ENCODE measurements around the gene DDX25.
"Not testable (repeated sequence)": the region's sequence is repeated elsewhere in the genome, so short reads cannot be mapped to it uniquely, and the experiment has no call there.

Gene DDX25

DNA sequence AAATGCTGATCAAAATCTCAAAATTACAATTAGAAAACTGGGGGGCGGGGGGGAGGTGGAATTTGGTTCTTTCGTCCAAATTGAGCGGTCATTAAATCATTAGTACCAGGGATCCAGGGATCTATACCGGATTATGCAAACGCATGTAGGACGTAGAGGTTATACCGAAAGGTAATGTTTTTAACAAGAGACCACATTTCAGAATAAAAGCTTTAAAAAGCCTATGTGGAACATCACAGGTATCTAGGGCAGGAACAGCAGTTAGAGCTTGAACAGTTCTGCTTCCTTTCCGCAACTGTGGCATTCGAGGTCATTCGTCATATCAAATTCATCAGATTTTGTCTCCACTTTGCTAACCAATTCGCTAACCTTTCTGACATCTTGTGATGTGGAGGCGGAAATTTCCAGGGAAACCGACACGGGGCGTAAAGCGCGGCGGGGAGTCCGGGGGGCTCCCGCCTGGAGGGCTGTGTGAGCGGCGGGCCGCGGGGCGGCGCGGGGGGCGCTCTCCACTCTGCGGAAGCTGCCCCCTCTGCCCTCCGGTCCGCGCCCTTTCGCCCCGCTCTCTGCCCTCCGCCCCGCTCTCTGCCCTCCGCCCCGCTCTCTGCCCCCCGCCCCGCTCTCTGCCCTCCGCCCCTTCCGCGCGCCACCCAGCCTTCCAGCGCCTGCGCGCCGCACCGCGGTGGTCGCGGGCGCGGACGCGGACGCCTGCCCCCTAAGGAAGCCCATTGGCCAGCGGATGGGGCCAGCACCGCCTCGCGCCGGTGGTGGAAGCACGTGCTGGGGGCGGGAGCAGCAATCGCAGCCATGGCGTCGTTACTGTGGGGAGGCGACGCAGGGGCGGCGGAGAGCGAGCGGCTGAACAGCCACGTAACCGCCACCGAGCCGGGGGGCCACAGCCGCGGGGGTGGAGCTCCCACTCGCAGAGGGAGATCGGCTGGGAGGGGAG is at the start of gene DDX25:
Gene DDX25 (plus strand): TSS at position 798 of the 949 bp plus-strand sequence. CDS start 10 bp downstream, at position 808.
- no peak for DNase-seq (ENCODE audit: low spot score)

DNA sequence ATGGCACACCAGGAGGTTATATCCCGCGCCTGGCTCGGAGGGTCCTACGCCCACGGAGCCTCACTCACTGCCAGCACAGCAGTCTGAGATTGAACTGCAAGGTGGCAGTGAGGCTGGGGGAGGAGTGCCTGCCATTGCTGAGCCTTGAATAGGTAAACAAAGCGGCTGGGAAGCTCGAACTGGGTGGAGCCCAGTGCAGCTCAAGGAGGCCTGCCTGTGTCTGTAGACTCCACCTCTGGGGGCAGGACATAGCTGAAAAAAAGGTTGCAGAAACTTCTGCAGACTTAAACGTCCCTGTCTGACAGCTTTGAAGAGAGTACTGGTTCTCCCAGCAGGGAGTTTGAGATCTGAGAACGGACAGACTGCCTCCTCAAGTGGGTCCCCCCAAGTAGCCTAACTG is 46.6 kb upstream of the DDX25 start:
- DNase-seq (ENCODE audit: low spot score), result not testable (repeated sequence)

DNA sequence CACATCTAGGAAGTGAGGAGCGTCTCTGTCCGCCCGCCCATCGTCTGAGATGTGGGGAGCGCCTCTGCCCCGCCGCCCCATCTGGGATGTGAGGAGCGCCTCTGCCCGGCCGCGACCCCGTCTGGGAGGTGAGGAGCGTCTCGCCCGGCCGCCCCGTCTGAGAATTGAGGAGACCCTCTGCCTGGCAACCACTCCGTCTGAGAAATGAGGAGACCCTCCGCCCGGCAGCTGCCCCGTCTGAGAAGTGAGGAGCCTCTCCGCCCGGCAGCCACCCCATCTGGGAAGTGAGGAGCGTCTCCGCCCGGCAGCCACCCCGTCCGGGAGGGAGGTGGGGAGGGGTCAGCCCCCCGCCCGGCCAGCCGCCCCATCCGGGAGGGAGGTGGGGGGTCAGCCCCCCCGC is 41.5 kb upstream of the DDX25 start:
- not testable (repeated sequence) for DNase-seq (ENCODE audit: low spot score)

DNA sequence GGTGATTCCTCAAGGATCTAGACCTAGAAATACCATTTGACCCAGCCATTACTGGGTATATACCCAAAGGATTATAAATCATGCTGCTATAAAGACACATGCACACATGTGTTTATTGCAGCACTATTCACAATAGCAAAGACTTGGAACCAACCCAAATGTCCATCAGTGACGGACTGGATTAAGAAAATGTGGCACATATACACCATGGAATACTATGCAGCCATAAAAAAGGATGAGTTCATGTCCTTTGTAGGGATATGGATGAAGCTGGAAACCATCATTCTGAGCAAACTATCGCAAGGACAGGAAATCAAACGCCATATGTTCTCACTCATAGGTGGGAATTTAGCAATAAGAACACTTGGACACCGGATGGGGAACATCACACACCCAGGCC is 39.0 kb upstream of the DDX25 start:
- DNase-seq (ENCODE audit: low spot score), result not testable (repeated sequence)

DNA sequence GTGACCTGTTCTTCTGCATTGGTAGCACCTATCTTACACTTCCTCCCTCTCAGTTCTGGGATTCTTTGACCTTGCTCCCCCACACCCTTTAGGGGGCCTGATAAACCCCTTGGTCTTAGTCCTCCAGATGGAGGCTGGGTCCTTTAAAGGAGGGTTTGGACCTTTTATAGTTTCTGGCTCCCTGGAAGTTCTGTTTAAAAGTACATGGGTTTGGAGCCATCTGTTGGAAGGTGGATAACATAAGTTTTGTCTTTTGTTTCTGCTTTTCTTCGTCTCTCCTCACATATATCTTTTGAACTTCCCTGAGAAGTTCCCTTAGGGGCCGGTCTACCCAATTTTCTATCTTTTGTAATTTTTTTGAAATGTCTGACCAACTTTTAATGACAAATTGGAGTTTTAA is 34.8 kb upstream of the DDX25 start:
- no peak for DNase-seq (ENCODE audit: low spot score)

DNA sequence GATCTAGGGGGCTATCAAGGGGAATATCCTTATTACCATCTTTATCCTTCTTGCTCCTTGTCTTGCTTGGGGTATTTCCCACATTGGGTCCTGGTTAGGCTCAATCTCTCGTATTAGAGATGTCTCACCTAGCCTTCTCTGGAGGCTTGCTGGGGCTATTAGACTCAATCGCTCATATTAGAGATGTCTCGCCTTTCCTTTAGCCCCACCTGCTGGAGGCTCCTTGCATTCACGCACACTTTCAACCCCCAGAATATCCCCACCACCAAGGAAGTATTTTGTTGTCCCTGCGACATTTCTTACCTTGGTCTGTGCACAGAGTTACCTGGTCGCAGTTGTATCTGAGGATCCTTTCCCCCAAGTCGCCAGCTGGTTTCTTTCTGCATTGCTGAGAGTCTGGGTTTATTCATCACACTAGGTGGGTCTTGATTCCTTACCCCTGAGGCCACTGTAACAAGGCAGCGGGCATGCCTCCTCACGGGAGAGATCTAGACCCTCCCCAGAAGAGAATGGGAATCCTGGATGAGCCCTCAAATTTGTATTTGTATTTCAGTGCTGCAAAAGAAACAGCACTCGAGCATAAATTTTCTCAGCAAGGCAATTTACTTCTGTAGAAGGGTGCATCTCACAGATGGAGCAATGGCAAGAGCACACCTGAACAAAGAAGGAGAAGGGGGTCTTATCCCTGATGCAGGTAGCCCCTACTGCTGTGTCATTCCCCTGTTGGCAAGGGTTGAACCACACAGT is 32.7 kb upstream of the DDX25 start:
- DNase-seq (ENCODE audit: low spot score), result peak; percentile 56

DNA sequence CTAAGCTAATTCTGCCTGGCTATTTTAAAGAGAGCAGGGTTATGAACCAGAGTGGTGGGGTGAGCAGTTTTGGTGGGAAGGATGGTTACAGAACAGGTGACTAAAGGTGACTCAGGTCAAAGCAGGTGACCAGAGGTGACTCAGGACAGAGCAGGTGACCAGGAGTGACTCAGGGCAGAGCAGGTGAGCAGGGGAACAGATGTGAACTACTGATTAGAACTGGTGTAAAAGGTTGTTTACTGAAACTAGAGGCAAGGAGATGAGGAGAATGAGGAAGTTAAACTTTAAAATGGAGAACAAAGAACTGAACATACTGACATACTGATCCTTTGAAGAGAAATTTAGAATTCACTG is 32.2 kb upstream of the DDX25 start:
- no peak for DNase-seq (ENCODE audit: low spot score)

DNA sequence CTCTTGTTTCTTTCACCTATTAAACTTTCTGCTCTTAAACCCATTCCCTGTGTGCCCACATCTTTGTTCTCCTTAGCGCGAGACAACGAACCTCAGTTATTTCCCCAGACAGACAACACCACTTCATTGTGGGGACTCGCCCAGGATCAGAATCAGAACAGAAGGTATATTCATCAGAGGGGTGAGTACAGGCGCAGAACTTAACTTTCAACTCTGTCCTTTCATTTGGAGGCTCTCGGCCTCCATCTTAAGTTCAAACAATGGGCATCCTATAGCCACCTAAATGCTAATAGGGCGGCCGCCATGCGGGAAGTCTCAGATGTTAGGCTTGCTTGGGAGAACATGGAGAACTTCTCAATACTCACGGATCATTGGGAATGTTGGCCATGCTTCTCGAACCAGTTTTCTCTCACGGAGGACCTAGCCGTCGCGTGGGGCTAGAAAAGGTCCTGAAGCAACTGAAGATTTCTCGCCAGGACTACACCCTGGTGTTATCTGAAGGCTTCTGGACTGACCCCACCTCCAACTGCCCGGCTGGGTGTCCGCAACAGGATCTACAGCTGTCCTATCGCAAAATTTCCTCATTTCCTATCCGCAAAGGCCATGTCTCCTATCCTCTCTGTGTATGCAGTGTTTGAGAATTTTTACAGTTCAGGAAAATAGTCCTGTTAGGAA is 30.3 kb upstream of the DDX25 start:
- no peak for DNase-seq (ENCODE audit: low spot score)

DNA sequence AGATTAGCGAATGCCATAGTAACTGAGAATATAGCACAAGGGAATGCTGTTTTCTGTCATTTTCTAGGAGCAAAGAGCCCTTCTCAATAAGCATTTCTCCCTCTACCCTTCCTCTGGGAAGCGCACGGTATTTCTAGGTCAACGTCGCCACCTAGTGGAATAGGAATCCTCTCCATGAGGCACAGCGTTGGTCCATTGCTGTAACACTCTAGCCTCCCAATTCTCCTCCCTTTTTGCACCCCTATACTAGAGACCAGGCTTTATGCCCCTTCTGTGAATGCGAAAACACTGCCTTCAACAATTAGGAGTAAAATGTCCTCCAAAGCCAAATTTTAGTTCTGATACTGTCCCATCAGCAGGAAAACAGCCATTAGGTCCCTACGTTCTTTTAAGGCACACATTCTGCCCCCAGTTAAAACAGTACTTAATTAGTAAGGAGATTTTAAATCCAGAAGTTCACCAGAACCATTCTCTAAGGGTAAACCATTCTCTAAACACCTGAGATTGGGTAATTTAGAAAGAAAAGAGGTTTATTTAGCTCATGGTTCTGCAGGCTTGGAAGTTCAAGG is 29.7 kb upstream of the DDX25 start:
- DNase-seq (ENCODE audit: low spot score), result peak; percentile 71

DNA sequence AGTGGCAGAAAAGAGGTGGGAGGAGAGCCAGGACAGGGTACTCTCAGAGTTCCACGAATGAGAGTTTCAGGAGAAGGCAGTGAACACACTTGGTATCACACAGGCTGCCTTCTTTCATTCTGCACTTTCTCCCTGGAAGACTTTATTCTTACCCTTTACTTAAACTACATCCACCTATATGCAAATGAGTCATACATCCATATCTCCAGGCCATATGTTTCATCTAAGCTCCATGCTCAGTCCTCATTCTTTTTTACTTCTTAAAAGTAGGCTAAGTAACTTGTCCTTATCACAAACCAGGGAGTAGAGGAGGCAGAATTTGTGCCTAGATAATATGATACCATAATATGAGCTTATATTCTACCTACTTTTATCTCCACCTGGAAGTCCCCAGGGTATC is 23.0 kb upstream of the DDX25 start:
- no peak for DNase-seq (ENCODE audit: low spot score)

DNA sequence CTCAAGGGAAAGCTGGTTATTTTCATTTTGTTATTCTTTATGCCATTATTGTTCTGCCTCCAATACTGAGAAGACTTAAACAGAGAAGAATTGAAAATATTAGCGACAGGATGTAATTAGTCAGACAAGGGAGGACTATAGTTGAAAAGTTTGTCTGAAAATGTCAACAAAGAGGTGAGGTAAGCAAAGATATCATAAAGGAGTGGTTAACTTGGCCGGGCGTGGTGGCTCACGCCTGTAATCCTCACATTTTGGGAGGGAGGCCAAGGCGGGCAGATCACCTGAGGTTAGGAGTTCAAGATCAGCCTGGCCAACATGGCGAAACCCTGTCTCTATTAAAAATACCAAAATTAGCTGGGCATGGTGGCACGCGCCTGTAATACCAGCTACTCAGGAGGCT is 20.9 kb upstream of the DDX25 start:
- DNase-seq (ENCODE audit: low spot score), result no peak

DNA sequence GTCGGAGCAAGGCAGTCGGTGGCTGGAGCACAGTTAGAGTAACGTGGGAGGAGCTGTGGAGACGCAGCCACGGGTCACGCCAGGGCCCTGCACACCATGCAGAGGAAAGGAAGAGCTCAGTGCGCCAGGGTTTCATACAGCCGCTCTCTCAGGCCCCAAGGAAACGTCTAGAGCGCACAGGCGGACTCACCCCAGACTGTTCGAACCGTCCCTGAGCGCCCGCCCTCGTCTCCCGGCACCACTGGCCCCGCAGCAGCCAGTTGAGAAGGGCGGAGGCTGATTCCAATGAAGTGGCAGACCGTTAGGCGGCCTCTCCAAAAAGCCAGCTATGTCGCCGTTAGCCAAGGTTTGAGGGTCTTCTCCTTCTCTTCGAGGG is 17.3 kb upstream of the DDX25 start:
- peak; percentile 56 for DNase-seq (ENCODE audit: low spot score)

DNA sequence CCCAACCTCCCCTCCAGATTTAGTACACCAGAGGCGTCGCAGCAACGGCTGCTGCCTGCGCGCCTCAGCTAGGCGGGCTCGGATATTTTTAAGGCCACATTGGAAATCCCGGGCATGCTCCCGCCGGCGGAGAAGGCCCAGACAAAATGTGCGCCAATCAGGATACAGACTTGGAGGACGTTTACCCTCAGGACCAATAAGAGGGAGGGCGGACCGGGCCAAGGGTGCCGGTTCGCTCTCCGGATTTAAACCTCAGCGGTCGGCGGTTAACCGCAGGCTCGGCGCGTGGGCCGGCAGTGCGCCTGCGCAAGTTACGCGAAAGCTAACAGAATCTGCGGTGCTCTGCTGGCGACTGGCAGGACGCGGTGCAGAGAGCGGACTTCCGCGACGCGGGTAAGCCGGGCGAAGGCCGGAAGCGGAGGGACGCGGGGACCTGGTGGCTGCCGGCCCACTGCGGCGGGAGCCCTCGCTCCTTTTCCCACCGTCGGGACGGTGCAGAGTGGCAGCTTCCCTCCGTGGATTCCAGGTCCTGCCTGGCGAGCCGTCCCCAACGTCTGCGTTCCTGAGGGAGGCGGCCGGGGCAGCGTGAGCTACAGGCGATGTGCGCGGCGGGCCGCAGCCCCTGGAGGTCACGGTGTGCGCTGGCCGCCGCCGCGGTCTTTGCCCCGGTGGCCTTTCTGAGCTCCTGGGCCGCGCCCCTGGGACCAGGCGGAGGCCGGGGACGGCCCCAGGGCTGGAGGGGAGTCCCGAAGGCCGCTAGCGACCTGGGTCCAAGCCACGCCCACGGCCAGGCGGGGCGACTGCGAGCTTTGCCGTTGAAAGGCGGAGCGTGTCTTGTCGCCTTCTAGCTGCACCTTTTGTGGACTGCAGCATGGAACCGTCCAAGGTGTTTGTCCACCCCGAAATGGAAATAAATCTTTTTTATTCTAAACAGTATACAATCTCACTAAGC is 16.7 kb upstream of the DDX25 start, which contains the start of gene HYLS1:
Gene HYLS1 (plus strand): TSS at position 296 of the 952 bp plus-strand sequence. CDS start 11,701 bp downstream, outside the sequence.
- peak; percentile 98 for DNase-seq (ENCODE audit: low spot score)

DNA sequence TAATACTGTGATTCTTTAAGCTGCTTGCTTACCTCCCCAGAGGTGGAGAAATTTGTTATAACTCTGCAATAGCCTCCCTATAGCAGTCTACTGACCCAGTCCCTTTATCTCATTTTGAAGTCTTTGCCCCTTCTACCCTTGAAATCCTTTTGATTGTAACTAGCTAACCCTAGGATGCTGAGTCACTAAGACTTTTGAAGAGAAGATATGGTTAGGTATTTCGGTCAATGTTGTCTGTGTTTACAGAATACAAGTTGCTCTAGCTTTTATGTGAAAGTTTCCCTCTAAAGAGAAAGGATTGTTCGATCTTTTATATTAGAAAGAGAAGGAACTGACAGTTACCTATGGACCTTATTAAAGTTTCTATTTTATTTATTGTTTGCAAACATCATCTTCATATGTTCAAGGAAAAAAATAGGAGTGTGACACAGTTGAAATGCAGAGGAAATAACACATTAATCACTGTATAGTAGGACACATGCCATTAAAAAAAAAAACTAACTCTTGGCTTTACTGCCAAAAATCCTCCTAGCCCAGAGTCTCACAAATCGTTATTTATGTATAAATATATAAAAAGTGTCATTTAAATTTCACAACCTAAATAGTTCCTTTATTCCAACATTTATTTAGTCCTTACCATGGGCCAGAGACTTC is 13.7 kb upstream of the DDX25 start:
- DNase-seq (ENCODE audit: low spot score), result no peak

DNA sequence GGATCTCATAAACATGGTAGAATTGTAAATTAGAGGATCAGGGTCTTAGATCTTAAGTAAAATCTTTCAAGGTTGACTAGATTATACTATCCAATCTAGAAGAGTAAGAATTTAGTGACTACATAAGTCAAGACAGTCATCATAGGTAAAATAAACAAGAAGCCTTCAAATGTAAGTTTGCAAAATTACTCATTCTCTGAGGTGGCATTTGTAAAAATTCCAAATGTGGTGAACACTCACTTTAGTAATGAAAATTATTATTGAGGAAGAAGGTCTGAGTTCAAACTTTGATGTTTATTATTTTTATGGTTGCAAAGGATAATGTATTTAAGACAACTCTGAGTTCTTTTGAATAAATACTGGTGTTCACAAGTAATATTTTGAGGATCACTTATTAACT is 12.2 kb upstream of the DDX25 start:
- DNase-seq (ENCODE audit: low spot score), result no peak

DNA sequence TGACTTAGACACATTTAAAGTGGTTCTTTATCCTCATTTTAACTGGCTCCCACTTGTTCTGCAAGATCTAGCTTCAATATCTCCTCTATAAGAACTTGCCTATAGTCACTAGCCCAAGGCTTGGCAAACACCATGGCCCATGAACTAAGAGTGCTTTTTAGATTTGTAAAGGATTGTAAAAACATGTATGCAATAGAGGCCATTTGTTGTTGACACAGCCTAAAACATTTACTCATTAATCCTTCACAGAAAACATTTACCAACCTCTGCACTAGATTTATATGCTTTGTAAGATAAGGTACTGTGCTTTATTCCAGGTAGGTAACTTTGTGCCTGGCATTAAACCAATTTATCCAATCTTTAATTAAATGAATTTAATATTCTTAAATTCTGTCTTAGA is 11.3 kb upstream of the DDX25 start:
- DNase-seq (ENCODE audit: low spot score), result no peak

DNA sequence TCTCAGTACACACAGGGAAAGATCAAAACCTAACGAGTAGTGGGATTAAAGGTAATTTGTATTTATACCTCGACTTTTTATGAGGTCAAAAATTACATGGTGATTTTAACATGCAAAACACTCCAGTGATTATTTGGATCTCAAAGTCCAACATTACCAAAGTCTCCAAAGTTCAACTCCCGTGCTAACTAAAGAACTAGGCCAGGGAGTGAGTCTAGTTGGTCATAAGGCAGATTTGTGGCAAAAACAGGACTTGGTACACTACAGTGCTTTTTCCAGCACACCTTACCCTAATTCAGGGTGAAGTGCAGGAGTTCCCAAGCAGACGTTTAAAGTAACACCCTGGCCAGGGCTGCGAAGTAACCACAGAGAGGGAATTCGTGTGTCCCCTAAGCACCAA is 2.4 kb upstream of the DDX25 start:
- DNase-seq (ENCODE audit: low spot score), result no peak

DNA sequence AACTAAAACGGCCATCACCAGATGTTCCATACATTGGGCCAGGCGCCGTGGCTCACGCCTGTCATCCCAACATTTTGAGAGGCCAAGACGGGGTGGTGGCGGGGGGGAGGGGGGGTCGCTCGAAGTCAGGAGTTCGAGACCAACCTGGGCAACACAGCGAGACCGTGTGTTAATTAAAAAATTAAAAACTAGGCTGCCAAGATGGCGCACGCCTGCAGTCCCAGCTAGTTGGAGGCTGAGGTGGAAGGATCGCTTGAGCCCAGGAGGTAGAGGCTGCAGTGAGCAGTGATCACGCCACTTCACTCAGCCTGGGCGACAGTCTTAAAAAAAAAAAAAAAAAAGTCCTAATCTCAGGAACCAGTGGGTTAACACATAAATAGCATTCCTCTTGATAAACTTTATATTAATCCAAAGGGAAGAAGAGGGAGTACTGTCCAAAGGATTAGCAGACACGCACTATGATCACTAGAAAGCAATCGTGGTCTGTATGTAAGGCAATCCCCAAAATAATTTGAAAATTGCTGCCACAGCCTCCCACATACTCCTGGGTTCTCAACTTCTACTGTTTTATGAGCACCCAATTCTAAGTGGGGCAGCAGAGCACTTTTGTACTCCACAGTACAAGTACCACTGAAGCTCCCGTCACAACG is 1.9 kb upstream of the DDX25 start:
- DNase-seq (ENCODE audit: low spot score), result no peak

DNA sequence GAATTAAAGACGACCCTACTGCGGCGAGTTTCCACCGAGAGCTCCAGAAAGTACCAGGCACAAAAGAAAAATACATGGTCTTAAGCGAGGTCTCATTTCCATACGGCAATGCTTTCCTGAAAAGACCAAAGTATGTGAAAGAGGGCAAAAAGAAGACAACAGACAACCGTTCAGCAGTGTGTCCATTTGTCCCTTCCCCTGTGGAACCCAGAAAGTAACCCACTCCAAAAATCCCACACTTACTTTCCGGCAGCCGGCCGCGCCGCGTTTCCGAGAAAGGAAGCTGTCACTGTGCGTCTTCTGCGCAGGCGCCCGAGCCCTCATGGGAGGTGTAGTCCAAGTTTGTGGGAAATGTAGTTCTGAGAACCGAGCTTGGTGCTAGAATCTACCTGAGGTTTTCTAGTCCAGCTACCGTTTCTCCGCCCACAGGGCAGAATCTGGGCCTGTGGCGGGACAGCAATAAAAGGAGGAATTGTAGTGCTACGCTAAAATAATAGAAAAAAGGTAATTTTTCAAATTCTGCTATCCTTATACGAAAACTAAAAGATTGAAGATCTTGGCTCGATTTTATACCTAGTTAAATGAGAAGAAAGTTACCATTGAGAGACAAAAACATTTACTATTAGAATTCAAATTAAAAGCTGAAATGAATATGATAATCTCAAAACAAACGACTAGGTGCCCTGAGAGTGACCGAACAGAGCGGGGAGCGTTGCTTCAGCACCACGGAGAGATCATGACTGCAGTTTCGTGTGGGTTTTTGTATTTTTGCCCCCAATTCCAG is 1.2 kb upstream of the DDX25 start, which contains the start of gene PUS3:
Gene PUS3 (minus strand): TSS at position 280 of the 784 bp plus-strand sequence. CDS start 6,922 bp downstream, outside the sequence.
- DNase-seq (ENCODE audit: low spot score), result peak; percentile 96
